KMS-11 (cell line): ENCODE results near the gene TBK1.

Source experiments
- H2AFZ ChIP-seq: fragments of 200-600 bp; sonication (generic); 2 replicates; pipeline ENCODE4 v1.6.1; 2016; ENCODE audit warnings: antibody characterized with exemption, mixed run types, low read depth
- H3K27ac ChIP-seq: fragments of 200-600 bp; sonication (generic); 2 replicates; pipeline ENCODE4 v1.6.1; 2016; ENCODE audit warnings: mild to moderate bottlenecking, mixed run types
- H3K27me3 ChIP-seq: fragments of 200-600 bp; sonication (generic); 2 replicates; pipeline ENCODE4 v1.6.1; 2017; ENCODE audit warnings: mild to moderate bottlenecking, low read depth, mixed run types, moderate library complexity; ENCODE audit not compliant: insufficient read depth
- H3K36me3 ChIP-seq: fragments of 200-600 bp; sonication (generic); 2 replicates; pipeline ENCODE4 v1.6.1; 2017; ENCODE audit warnings: mild to moderate bottlenecking, mixed run types; ENCODE audit not compliant: insufficient read depth
- H3K4me1 ChIP-seq: fragments of 200-600 bp; sonication (generic); 2 replicates; pipeline ENCODE4 v1.6.1; 2016; ENCODE audit warnings: mild to moderate bottlenecking, low read depth, mixed run types; ENCODE audit not compliant: poor library complexity, severe bottlenecking
- H3K4me2 ChIP-seq: fragments of 200-600 bp; sonication (generic); 2 replicates; pipeline ENCODE4 v1.7.0; 2016; ENCODE audit warnings: mild to moderate bottlenecking, mixed run types
- H3K4me3 ChIP-seq: fragments of 200-600 bp; sonication (generic); IDR thresholded peaks from 2 replicates; pipeline ENCODE4 v1.6.1; 2017; ENCODE audit warnings: low read depth, low read length, mixed read lengths; ENCODE audit not compliant: insufficient read depth
- H3K79me2 ChIP-seq: fragments of 200-600 bp; sonication (generic); 2 replicates; pipeline ENCODE4 v1.6.1; 2016; ENCODE audit warnings: low read depth, mixed run types; ENCODE audit not compliant: insufficient read depth
- H3K9ac ChIP-seq: fragments of 200-600 bp; sonication (generic); 2 replicates; pipeline ENCODE4 v1.6.1; 2016; ENCODE audit warnings: mild to moderate bottlenecking, mixed run types
- H4K20me1 ChIP-seq: fragments of 200-600 bp; sonication (generic); 2 replicates; pipeline ENCODE4 v1.6.1; 2016; ENCODE audit warnings: mild to moderate bottlenecking, mixed run types; ENCODE audit not compliant: insufficient read depth
- TF ChIP-seq, protein P1 (sequence below): fragments of 200-600 bp; sonication (generic); conservative IDR thresholded peaks from 2 replicates; pipeline ENCODE4 v1.6.1; 2017; ENCODE audit warnings: low read depth, mild to moderate bottlenecking, antibody characterized with exemption, low read length, moderate library complexity, mixed read lengths

TBK1 gene

DNA sequence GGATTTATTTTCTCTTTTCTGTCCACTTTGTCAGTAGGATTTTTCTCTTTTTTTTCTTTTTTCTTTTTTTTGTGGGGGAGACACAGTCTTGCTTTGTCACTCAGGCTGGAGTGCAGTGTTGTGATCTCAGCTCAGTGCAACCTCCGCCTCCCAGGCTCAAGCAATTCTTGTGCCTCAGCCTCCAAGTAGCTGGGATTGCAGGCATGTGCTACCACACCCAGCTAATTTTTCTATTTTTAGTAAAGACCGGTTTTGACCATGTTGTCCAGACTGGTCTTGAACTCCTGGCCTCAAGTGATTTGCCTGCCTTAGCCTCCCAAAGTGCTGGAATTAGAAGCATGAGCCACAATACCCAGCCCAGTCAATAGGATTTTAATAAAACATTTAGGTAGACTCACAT lies 21.0 kb upstream of the TBK1 start:
- Histone ChIP-seq H3K27me3 (no peaks in the 10 kb centered on the region), H3K27ac (no peak overlapping the region), H3K9ac (no peak overlapping the region), H4K20me1 (0 out of 2 replicates have a peak, but pooled peaks cover 3% of the 10 kb centered on the region), H2AFZ (no peak overlapping the region), H3K4me3 (no peak overlapping the region), H3K4me2 (no peak overlapping the region), H3K79me2 (peaks cover 16% of the 10 kb centered on the region; the same call in 1 of the 2 replicates), H3K4me1 (peaks cover 20% of the 10 kb centered on the region), H3K36me3 (peaks cover 78% of the 10 kb centered on the region)
- TF ChIP-seq, protein P1, sequence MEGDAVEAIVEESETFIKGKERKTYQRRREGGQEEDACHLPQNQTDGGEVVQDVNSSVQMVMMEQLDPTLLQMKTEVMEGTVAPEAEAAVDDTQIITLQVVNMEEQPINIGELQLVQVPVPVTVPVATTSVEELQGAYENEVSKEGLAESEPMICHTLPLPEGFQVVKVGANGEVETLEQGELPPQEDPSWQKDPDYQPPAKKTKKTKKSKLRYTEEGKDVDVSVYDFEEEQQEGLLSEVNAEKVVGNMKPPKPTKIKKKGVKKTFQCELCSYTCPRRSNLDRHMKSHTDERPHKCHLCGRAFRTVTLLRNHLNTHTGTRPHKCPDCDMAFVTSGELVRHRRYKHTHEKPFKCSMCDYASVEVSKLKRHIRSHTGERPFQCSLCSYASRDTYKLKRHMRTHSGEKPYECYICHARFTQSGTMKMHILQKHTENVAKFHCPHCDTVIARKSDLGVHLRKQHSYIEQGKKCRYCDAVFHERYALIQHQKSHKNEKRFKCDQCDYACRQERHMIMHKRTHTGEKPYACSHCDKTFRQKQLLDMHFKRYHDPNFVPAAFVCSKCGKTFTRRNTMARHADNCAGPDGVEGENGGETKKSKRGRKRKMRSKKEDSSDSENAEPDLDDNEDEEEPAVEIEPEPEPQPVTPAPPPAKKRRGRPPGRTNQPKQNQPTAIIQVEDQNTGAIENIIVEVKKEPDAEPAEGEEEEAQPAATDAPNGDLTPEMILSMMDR: no peak

DNA sequence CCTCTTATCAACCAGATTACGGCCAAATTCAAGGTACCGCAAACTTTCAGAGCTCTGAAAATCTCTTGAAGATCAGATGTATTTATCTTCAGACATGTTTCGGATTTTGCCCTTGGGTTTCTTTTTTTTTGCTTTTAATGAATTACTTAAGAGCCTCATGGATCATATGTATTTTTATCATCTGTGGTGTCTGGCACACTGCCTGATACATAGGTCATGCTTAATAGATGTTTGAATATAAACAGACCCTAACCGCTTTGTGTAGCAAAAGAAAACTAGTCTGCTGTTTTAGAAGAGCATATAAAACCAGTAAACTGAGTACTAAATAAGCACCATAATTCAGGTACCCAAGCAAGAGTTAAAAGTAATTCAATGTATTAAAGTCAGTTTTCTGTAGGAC lies 20.1 kb upstream of the TBK1 start:
- H3K4me1 ChIP-seq: peaks cover 20% of the 10 kb centered on the region
- H3K9ac ChIP-seq: no peak overlapping the region
- no peak overlapping the region for H3K27ac ChIP-seq
- peaks cover 16% of the 10 kb centered on the region; the same call in 1 of the 2 replicates for H3K79me2 ChIP-seq
- peaks cover 73% of the 10 kb centered on the region for H3K36me3 ChIP-seq
- no peak overlapping the region for H3K4me2 ChIP-seq
- no peaks in the 10 kb centered on the region for H3K27me3 ChIP-seq
- TF ChIP-seq, protein P1: no peak
- 0 out of 2 replicates have a peak, but pooled peaks cover 3% of the 10 kb centered on the region for H4K20me1 ChIP-seq
- no peak overlapping the region for H2AFZ ChIP-seq
- no peak overlapping the region for H3K4me3 ChIP-seq

DNA sequence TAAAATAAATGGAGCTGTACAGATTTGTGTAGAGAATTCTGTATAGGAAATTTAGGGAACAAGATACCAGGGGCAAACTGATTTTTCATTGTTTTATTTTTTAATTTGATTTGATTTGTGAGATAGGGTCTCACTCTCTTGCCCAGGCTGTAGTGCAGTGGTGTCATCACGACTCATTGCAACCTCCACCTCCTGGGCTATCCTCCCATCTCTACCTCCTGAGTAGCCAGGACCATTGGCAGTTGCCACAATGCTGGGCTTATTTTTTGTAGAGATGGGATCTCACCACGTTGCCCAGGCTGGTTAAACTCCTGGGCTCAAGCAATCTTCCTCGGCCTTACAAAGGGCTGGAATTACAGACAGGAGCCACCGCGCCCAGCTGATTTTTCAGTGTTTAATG lies 18.0 kb upstream of the TBK1 start:
- Histone ChIP-seq H4K20me1 (0 out of 2 replicates have a peak, but pooled peaks cover 3% of the 10 kb centered on the region), H3K27ac (no peak overlapping the region), H3K79me2 (peaks cover 23% of the 10 kb centered on the region; the same call in 1 of the 2 replicates), H3K4me3 (no peak overlapping the region), H3K27me3 (no peaks in the 10 kb centered on the region), H3K9ac (no peak overlapping the region), H3K4me1 (peaks cover 9% of the 10 kb centered on the region), H3K4me2 (no peak overlapping the region), H2AFZ (no peak overlapping the region), H3K36me3 (peaks cover 59% of the 10 kb centered on the region)
- TF ChIP-seq, protein P1: no peak

DNA sequence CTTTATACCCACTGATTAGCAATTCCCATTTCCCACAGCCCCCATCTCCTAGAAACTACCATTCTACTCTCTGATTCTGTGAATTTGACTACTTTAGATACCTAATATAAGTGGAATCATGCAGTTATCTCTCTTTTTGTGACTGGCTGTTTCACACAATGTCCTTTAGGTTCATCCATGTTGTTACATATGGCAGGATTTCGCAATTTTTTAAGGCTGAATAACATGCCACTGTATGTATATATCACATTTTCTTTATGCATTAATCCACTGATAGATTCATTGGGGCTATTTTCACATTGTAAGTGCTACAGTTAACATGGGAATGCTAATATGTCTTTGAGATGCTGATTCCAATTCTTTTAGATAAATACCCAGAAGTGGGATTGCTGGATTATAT lies 11.8 kb upstream of the TBK1 start:
- H3K4me1 ChIP-seq: peaks cover 24% of the 10 kb centered on the region
- no peak overlapping the region for H3K4me2 ChIP-seq
- H4K20me1 ChIP-seq: 0 out of 2 replicates have a peak, but pooled peaks cover 6% of the 10 kb centered on the region
- TF ChIP-seq, protein P1: no peak
- H3K4me3 ChIP-seq: no peak overlapping the region
- H3K27me3 ChIP-seq: no peaks in the 10 kb centered on the region
- H3K79me2 ChIP-seq: peaks cover 12% of the 10 kb centered on the region; the same call in 1 of the 2 replicates
- H3K9ac ChIP-seq: no peak overlapping the region
- H3K36me3 ChIP-seq: peaks cover 41% of the 10 kb centered on the region
- H2AFZ ChIP-seq: no peak overlapping the region
- no peak overlapping the region for H3K27ac ChIP-seq
